GM21723 (cell line): ENCODE data around the gene METTL1.

Experiments
- ATAC-seq: cut with Tn5 transposase; IDR thresholded peaks from one replicate; pipeline ENCODE4 v1.9.1; 2021; ENCODE audit warnings: mild to moderate bottlenecking, moderate library complexity; ENCODE audit not compliant: unreplicated experiment

The METTL1 gene

GRCh38 chr12:57771236-57771872 lies 551 bp downstream of the METTL1 start:
- peak; percentile 79 for ATAC-seq

DNA sequence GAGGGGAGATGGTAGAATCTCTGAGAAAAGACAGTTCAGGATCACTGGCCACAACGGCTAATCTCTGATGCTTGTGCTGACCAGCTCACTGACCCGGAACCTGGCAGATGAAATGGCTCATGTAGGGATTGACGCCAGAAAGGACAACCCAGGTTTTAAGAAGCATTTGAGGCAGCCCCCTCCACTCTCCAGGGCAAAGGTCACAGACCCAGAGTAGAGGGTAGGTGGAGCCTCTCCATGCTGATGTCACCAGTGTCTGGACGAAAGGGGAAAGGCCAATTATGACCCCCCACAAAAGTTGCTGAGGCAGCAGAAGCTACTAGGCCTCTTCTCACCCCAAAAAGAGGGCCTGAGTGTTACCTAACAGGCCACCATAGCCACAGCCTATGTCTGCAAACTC lies 1.2 kb downstream of the METTL1 start:
- no peak for ATAC-seq

DNA sequence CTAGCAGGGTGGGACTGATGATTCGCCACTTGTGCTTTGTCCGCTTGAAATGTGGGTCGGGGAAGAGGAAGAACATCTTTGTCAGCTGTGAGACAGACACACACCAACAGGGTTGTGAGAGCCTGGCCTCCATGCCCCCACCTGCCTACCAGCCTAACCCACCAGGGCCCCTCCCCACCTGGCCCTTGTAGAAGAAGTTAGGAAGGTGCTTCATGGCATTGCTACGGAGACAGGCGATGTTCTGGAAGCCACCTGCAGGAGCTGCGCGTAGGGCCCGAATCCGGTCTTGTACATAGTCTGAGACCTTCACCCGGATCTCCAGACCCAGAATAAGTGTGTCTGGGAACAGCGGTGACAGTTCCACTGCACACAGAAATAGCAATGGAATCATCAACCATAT lies 2.3 kb downstream of the METTL1 start:
- ATAC-seq: no peak

DNA sequence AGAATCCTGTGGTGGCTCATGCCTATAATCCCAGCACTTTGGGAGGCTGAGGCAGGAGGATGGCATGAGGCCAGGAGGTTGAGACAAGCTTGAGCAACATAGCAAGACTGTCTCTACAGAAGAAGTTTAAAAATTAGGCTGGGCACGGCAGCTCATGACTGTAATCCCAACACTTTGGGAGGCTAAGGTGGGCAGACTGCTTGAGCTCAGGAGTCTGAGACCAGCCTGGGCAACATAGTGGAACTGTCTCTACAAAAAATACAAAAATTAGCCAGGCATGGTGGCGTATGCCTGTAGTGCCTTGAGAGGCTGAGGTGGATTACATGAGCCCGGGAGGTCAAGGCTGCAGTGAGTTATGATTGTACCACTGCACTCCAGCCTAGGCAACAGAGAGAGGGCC lies 4.0 kb downstream of the METTL1 start:
- no peak for ATAC-seq

DNA sequence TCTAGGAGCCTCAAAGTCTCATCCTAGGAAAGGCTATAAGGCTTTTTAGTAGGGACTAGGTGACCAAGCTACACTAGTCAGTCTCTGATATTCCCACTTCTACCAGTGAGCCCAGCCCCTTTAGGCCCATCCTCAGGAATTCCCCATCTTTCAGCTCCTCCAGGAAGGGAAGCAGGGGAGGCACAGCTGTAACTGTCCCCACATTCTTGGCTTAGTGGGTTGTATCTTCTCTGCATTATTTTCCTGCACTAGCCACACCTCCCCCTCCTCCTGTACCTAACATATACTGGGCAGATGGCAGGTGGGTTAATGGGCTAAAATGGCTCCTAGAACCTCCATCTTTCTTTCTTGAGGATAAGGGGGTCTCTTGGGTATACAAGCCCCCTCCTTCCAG lies 4.6 kb downstream of the METTL1 start:
- no peak for ATAC-seq

DNA sequence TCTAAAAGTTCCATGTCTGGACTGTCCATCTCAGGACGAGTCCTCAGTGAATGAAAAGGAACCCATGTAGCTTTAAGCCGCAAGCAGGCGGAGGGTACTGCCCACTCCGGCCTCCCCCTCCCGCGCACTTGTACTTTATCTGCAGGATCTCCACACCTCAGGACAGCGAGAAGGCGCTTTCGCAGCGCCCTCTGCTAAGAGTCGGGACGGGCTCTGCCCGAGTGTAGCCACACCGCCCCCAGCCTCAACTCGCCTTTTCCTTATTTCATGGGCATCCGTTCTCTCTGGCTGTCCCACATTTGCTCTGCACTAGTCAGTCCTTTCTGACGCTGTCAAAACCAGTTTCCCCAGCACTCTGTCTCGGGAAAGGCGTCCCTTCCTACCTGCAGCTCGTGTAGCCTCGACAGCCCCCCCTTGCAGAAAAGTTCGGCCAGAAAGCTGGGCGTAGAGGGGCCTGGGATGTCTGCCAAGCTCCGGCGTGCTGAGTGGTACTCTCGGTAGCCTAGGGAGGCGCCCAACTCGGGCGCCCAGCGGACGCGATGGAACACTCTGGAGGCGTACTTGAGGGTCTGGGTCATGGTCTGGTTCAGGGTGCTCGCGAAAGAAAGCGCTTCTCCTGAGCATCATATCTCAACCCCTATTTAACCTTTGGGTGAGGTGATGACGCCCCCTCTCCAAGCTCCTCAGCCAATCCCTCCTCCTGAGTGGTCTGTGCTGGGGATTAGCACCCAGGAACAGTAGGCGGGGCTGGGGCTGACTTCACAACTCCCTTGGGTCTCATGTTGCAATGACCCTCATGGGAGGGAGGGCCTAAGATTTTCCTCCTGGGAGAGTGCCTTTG lies 5.2 kb downstream of the METTL1 start, which contains the start of gene CYP27B1:
Gene CYP27B1 (minus strand): TSS at position 615 of the 841 bp plus-strand sequence. CDS start 37 bp downstream, at position 578.
- ATAC-seq: no peak

- ATAC-seq: peak; percentile 1
Measured at GRCh38 chr12:57765698-57766463, 6.0 kb downstream of the METTL1 start.

- peak; percentile 77 for ATAC-seq
Measured at GRCh38 chr12:57765003-57765697, 6.8 kb downstream of the METTL1 start.

- ATAC-seq: peak; percentile 1
Measured at GRCh38 chr12:57764662-57765002, 7.3 kb downstream of the METTL1 start.

DNA sequence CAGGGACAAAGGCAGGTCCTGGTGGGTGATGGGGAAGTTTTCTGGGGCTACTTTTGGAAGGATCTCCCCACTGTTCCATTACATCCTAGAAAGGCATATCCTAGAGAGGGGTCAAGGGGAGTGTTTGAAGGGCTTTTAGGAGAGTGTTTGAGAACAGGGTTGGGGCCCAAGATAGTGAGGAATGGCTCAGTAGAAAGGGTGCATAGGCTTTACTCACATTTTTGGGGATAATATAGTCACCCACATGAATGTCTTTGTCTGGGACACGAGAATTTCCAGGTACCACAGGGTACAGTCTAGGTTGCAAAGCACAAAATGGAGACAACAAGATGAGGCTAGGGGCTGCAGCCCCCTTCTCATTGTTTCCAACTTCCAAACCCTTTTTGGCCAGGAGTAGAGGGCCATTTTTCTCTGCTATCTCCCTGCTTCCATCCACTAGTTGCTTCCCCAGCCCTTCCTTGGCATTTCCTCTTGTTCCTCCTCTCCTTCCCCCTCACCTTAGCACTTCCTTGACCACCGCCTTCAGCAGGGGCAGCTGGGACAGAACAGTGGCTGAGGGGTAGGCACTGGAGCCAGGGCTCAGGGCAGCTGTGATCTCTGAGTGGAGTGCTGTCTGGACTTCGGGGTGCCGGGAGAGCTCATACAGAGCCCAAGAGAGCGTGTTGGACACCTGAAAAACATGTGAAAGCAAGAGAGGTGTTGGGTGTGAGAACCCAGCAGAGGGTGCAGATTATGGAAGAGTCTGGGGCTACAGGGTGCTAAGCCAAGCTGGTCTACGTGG lies 7.8 kb downstream of the METTL1 start:
- ATAC-seq: no peak

GRCh38 chr12:57762463-57762862 lies 9.4 kb downstream of the METTL1 start:
- no peak for ATAC-seq

DNA sequence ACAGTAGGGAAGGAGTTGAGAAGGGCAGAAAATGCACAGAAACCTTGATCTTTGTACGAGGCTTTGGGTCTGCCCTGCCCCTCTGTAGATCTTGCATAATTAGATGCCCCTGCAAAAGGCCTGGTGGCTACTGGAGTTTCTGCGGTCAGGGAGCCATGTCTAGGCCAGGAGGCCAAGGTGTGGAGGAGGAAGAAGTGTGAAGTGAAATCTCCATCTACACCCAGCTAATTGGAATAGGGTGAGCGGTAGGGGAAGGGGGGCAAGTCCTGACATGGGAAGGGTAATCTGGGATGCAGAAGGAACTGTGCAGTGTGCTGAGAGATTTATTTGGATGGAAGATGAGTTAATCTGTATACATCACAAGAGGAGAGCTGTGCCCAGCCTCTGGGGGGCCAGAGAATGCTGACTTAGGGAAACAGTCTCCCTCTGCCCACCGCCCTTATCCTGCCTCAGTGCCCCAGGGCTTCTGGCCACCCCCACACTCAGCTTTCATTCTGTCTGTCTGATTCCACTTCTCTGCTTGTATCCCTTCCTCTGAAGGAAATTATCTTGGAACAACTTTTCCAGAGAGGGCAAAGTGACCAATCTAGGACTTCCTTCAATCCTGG lies 10.4 kb downstream of the METTL1 start:
- no peak for ATAC-seq

DNA sequence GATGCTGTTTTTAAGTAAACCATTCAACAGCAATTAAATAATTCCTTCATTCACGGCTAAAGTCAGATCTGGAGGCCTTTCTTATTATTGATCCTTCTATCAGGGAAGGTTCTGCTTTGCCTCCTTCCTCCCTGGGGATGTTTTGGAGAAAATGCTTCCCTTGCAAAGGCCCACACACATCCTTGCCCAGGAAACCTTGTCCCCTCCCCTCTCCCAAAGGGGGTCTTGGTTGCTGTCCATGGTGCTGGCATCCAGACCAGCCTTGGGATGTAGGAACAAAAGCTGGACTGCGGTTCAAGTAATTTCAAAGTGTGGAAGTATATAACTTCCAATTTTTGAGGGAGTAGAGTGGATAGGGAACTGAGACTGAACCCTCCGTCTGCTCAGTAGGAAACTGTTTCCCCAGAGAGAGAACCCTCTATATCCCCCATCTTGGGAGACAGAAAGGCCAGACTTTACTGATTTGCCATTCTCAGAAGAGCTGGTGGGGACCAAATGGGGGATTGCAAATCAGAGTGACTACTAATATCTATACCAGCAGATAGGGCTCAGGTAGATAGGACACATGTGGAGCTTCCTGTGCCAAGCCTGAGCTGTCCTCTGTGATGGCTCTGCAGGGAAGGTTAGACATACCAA lies 11.4 kb downstream of the METTL1 start:
- no peak for ATAC-seq

GRCh38 chr12:57759360-57759980 lies 12.4 kb downstream of the METTL1 start:
- ATAC-seq: no peak

DNA sequence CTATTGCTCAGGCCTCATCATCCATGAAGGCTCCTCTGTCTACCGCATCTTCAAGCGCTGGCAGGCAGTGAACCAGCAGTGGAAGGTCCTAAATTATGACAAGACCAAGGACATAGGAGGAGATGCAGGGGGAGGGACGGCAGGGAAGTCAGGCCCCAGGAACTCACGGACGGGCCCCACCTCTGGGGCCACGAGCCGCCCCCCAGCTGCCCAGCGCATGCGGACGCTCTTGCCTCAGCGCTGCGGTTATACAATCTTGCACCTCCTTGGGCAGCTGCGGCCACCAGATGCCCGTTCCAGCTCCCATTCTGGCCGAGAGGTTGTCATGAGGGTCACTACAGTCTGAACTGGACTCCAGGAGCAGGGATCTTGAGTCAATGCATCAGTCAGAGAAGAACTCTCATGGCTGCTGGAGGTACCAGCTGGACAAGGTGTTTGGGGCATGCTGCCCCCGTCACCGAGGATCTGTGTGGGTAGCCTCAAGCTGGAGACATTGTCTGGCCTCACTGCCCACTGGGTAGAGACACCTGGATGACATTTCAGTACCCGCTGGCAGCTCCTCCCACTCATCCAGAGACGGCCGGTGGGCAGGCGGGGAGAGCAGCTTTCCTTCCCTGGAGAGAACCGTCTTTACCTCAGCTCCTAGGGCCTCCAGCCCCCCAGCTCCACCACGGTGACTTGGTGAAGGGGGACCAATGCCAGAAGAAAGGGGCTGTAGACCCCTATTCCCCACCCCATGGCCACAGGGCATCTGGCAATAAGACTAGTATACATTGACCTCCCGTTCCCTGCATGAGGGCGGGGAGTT lies 13.1 kb downstream of the METTL1 start:
- no peak for ATAC-seq

GRCh38 chr12:57757771-57758170 lies 14.1 kb downstream of the METTL1 start:
- ATAC-seq: no peak

DNA sequence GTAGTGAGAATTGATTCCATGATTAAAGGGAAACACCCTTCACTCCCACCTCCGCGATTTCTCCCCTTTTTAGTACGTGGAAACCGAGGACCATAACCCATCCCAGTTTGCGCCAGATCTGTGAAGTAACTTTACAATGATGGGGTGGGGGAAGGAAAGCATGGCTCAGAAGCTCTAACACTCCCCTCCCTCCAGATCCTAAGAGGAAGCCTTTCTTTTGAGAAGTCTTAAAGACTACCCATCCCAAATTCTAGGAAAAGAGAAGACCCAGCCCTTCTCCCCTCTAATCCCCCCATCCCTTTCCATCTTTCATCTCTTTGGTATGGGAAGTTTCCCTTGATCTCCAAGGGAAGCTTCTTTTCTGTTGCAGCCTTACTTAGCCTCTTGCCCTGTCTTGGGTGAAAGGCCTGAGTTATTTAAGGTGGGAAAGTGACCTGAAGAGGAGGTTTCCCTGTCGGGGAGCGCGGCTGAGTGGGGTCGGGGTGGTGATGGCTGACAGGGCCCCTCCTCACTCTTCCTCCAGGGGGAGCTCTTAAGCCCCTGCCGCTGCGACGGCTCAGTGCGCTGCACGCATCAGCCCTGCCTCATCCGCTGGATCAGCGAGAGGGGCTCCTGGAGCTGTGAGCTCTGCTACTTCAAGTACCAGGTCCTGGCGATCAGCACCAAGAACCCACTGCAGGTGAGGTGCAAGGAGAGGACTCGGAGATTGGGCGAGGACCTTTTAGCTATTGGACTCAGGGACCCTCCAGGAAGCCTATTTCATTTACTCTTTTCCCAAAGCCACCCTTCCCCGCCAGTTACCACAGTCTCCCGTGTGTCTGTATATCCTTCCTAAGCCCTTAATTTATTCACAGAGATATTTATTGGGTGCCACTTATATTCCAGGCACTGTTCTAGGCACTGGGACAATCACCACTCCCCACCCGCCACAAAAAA lies 15.2 kb downstream of the METTL1 start:
- ATAC-seq: peak; percentile 32
